HepG2 (cell line): ENCODE results near the gene UBE3B. TPM values are rescaled to one million over a fixed set of nuclear protein-coding genes. Genes with fewer than 3 reads are reported as not detected.

Source experiments
- ARNT2 ChIP-seq: sonication (generic); formaldehyde crosslinking; IDR thresholded peaks from 2 replicates; pipeline ENCODE4 v1.8.0; 2022; ENCODE audit warnings: mild to moderate bottlenecking, low read depth, missing genetic modification reagents, moderate library complexity
- BCL6 ChIP-seq: IDR thresholded peaks from 2 replicates; pipeline ENCODE4 v1.6.1; 2016; ENCODE audit warnings: missing genetic modification reagents, missing compliant biosample characterization
- HDAC2 ChIP-seq: sonication (generic); formaldehyde crosslinking; IDR thresholded peaks from 2 replicates; pipeline ENCODE4 v1.4.0; 2020; ENCODE audit warnings: missing genetic modification reagents
- NR3C1 ChIP-seq: sonication (generic); formaldehyde crosslinking; IDR thresholded peaks from 2 replicates; pipeline ENCODE4 v1.4.0; 2020; ENCODE audit warnings: missing genetic modification reagents
- RARG ChIP-seq: sonication (generic); formaldehyde crosslinking; IDR thresholded peaks from 2 replicates; pipeline ENCODE4 v1.4.0; 2020; ENCODE audit warnings: low read depth, mild to moderate bottlenecking, missing genetic modification reagents
- RFX3 ChIP-seq: IDR thresholded peaks from 2 replicates; pipeline ENCODE4 v1.6.1; 2016; ENCODE audit warnings: missing biosample characterization, missing genetic modification reagents
- SMAD9 ChIP-seq: sonication (generic); formaldehyde crosslinking; IDR thresholded peaks from 2 replicates; pipeline ENCODE4 v1.5.1; 2020; ENCODE audit warnings: mild to moderate bottlenecking, missing genetic modification reagents
- THRA ChIP-seq: sonication (generic); formaldehyde crosslinking; IDR thresholded peaks from 2 replicates; pipeline ENCODE4 v1.4.0; 2020; ENCODE audit warnings: missing genetic modification reagents, borderline replicate concordance
- ZBTB3 ChIP-seq: sonication (generic); formaldehyde crosslinking; IDR thresholded peaks from 2 replicates; pipeline ENCODE4 v1.4.0; 2020; ENCODE audit warnings: low read depth, mild to moderate bottlenecking, moderate library complexity, missing genetic modification reagents, borderline replicate concordance
- ZBTB37 ChIP-seq: sonication (generic); formaldehyde crosslinking; IDR thresholded peaks from 2 replicates; pipeline ENCODE4 v1.4.0; 2020; ENCODE audit warnings: mild to moderate bottlenecking, missing genetic modification reagents
- ZNF646 ChIP-seq: sonication (generic); formaldehyde crosslinking; IDR thresholded peaks from 2 replicates; pipeline ENCODE4 v1.9.0; 2021; ENCODE audit warnings: mild to moderate bottlenecking, missing genetic modification reagents
- polyA plus RNA-seq, 8 experiments: library from polyadenylated mRNA; depleted of rRNA in 3 of 8; stranded (reverse) in 7 of 8; unstranded in 1 of 8; fragments of >200 nt; fragmentation: Illumina TruSeq in 4 of 8; extraction: Trizol in 4 of 8; gene quantifications; 2 replicates each; pipeline versions ENCODE4 v1.2.1 to v1.2.3, GENCODE V29; 2011 to 2016; ENCODE audit warnings: low read depth in 4 of 8, missing spikeins in 1 of 8, mixed read lengths in 1 of 8; ENCODE audit not compliant: insufficient read depth in 1 of 8
- total RNA-seq, 5 experiments: library from RNA; depleted of rRNA; stranded (reverse); fragments of >200 nt; fragmentation: Illumina TruSeq; extraction: Trizol; gene quantifications; 2 replicates each; pipeline ENCODE4 v1.2.3, GENCODE V29; 2016; ENCODE audit warnings: low read depth in 1 of 5
- TF ChIP-seq, protein P1 (sequence below): fragments of 450-650 bp; IDR thresholded peaks from 2 replicates; pipeline ENCODE4 v1.6.1; 2017; ENCODE audit warnings: mild to moderate bottlenecking
- TF ChIP-seq, protein P2 (sequence below): IDR thresholded peaks from 2 replicates; pipeline ENCODE4 v1.6.1; 2012; ENCODE audit warnings: inconsistent platforms
- TF ChIP-seq, protein P3 (sequence below): fragments of 450-650 bp; IDR thresholded peaks from 2 replicates; pipeline ENCODE4 v1.6.1; 2016

UBE3B gene
- total and polyA plus RNA-seq, 2 of the 13 experiments (the other 11 are each of a cell fraction or from before 2014, with no cell fraction given): 22.7 to 25.3 TPM

GRCh38 chr12:109573029-109573913, 95.8 kb downstream of the UBE3B start, which contains the start of the genes MMAB and MVK (continued):
- TF ChIP-seq, protein P1, sequence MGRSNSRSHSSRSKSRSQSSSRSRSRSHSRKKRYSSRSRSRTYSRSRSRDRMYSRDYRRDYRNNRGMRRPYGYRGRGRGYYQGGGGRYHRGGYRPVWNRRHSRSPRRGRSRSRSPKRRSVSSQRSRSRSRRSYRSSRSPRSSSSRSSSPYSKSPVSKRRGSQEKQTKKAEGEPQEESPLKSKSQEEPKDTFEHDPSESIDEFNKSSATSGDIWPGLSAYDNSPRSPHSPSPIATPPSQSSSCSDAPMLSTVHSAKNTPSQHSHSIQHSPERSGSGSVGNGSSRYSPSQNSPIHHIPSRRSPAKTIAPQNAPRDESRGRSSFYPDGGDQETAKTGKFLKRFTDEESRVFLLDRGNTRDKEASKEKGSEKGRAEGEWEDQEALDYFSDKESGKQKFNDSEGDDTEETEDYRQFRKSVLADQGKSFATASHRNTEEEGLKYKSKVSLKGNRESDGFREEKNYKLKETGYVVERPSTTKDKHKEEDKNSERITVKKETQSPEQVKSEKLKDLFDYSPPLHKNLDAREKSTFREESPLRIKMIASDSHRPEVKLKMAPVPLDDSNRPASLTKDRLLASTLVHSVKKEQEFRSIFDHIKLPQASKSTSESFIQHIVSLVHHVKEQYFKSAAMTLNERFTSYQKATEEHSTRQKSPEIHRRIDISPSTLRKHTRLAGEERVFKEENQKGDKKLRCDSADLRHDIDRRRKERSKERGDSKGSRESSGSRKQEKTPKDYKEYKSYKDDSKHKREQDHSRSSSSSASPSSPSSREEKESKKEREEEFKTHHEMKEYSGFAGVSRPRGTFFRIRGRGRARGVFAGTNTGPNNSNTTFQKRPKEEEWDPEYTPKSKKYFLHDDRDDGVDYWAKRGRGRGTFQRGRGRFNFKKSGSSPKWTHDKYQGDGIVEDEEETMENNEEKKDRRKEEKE: no peak
- TF ChIP-seq SMAD9: 0 out of 2 replicates have a peak, but pooled peaks have one; percentile 67
- no peak for TF ChIP-seq NR3C1 (CRISPR knock-in tag)
- TF ChIP-seq BCL6 (CRISPR knock-in tag): peak; percentile 45
- TF ChIP-seq ZBTB3 (CRISPR knock-in tag): no peak
- TF ChIP-seq, protein P2, sequence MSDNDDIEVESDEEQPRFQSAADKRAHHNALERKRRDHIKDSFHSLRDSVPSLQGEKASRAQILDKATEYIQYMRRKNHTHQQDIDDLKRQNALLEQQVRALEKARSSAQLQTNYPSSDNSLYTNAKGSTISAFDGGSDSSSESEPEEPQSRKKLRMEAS: peak; percentile 98
- peak; percentile 83 for TF ChIP-seq RFX3 (CRISPR knock-in tag)
- TF ChIP-seq RARG (CRISPR knock-in tag): no peak
- TF ChIP-seq ZNF646 (CRISPR knock-in tag): no peak
- TF ChIP-seq, protein P3, sequence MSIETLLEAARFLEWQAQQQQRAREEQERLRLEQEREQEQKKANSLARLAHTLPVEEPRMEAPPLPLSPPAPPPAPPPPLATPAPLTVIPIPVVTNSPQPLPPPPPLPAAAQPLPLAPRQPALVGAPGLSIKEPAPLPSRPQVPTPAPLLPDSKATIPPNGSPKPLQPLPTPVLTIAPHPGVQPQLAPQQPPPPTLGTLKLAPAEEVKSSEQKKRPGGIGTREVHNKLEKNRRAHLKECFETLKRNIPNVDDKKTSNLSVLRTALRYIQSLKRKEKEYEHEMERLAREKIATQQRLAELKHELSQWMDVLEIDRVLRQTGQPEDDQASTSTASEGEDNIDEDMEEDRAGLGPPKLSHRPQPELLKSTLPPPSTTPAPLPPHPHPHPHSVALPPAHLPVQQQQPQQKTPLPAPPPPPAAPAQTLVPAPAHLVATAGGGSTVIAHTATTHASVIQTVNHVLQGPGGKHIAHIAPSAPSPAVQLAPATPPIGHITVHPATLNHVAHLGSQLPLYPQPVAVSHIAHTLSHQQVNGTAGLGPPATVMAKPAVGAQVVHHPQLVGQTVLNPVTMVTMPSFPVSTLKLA: peak; percentile 83
- TF ChIP-seq THRA (CRISPR knock-in tag): 0 out of 2 replicates have a peak, but pooled peaks have one; percentile 59
- TF ChIP-seq HDAC2 (CRISPR knock-in tag): peak; percentile 88
- TF ChIP-seq ZBTB37 (CRISPR knock-in tag): no peak
- TF ChIP-seq ARNT2 (CRISPR knock-in tag): peak; percentile 83
